COLO668 (cell line): ENCODE data around the gene GPC3.

ENCODE experiments used
- DNase-seq: peaks from one replicate; lab custom pipeline; 2025; ENCODE audit not compliant: unreplicated experiment; lab: John Stamatoyannopoulos, UW

The GPC3 gene

DNA sequence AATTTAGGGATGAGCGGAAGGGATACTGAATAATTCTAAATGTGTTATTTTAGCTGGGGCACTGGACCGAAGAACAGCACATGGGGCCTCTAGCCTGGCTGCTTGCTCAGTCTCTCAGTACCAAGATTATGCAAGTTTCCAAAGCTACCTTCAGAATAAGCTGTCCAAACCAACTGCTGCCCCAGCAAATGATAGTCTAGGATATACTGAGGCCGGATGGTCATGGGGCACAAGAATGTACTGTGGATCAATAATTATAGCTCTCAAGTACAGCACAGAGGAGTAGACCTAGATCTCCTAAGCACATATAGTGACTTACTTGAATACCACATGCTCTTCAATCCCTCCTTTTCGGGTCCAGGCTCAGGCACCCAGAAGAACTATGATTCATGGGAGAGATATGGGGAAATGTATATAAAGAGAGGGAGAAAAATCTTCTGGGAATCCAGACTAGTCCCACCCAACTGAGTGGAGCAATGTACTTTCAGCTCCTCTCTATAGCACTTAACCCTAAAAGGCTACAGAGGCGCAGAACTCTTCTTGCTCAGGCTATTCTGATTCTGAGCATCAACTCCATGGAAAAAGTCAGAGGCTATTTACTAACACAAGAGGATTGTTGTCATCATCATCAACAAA, 409.8 kb downstream of the GPC3 start:
- DNase-seq: no peak

DNA sequence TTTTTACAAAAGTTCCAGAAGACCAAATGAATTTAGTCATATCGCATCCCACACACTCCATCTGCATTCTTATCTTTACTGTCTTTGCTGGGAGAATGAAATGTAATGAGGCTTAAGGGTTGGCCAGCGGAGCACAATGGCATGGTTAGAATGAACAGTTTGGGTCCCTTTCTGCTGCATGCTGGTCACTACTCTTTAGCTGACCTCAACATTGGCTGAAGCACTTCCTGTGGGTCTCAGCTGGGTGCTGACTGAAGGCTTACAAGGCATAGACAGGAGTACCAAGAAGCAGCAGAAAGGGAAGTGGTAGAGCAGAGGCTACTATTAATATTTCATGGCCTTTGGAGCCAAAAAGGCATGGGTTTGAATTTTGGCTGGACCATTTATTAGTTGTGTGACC, 410.7 kb downstream of the GPC3 start:
- no peak for DNase-seq

DNA sequence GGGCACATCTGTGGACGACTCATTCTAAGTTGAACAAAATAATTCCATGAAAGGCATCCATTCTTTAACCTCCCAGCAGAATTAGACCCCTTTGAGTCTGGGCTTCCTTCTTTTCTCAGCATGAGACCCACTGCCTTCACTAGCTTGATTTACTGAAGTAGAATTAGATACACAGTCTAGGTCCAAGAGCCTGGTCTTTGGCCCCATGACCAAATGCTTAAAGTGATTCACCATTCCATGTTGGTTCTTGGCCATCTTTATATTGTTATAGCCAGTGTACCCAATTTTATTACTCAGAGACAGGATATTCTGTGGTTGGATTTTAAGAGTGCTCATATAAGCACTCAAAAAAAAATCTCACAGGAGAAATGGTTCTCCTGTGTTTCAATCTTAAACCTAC, 414.8 kb downstream of the GPC3 start:
- DNase-seq: no peak

GRCh38 chrX:133569217-133569616, 416.2 kb downstream of the GPC3 start:
- no peak for DNase-seq

GRCh38 chrX:133568109-133568508, 417.3 kb downstream of the GPC3 start:
- DNase-seq: no peak

DNA sequence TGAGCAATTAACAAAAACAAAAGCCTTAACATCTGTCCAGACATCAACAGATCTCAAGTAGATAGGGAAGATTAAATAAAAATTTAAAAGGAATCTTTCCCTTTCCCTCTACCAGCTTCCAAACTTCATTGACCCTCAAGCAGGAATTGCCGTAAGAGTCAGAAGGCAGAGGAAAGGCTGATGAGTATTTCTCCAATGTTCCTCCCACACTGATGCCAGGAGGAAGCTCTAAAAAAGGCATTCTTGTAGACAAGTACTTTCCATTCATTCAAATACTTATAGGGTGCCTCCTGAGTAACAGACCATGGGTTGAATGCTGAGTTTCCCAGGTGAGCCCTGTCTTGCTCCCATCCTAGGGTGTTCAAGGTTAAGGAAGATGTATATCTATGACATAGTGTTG, 418.5 kb downstream of the GPC3 start:
- DNase-seq: no peak

GRCh38 chrX:133563705-133564104, 421.7 kb downstream of the GPC3 start:
- DNase-seq: no peak

DNA sequence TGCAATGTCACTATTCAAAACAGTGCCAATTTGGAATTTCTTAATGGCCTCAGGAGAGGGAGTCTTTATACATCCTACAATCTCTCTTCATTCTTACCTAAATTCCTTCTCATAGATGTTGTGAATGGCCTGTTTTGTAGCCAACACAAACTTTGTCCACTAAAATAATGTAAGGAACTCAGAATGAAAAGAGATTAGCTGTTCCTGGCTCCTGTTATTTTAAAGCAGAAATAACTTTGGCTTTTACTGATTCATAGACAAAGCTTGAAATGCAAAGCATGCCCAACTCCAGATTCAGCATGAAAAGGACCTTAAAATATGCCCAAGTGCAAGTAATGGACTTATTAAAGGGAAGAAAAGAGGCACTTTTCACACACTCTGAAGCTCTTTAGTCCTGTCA, 424.1 kb downstream of the GPC3 start:
- DNase-seq: no peak

- no peak for DNase-seq
Observed at GRCh38 chrX:133559909-133560308, 425.5 kb downstream of the GPC3 start.

GRCh38 chrX:133555782-133556458, 429.5 kb downstream of the GPC3 start:
- DNase-seq: no peak

GRCh38 chrX:133550665-133551485, 434.5 kb downstream of the GPC3 start:
- no peak for DNase-seq

DNA sequence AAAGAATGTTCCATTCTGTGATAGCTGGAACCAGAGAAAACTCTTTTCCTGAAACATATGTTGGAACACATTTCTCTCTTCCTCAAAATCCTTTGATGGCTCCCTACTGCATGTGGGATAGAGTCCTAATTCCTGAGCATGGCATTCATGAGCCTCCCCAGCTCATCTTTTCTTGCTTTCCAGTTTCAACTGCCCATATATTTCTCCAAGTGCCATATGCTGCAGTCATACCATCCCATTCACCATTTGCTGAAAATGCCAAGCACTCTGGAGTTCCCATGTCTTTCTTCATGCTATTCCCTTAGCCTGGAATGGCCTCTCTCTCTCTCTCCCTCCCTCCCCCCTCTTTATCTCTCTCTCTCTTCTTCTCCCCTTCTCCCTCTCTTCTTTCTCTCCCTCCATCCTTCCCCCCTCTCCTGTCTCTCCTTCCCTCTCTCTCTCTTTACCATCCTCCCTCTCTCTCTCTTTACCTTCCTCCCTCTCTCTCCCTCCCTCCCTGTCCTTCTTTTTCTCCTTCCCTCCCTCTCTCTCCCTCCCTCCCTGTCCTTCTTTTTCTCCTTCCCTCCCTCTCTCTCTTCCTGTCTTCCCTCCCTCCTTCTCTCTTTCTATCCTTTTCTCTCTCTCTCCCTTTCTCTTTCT, 436.0 kb downstream of the GPC3 start:
- no peak for DNase-seq

DNA sequence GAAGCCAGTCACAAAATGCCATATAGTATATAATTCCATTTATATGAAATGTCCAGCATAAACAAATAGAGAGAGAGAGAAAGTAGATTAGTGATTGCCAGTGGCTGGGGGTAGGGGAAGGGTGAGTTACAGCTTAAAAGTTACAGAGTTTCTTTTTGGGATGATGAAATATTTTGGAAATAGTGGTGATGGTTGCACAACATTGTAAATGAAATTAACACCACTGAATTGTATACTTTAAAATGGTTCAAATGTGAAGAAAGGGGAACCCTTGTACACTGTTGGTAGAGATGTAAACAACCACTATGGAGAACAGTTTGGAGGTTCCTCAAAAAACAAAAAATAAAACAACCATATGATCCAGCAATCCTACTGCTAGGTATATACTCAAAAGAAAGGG, 439.0 kb downstream of the GPC3 start:
- DNase-seq: no peak

- no peak for DNase-seq
Observed at GRCh38 chrX:133544778-133545177, 440.6 kb downstream of the GPC3 start.

DNA sequence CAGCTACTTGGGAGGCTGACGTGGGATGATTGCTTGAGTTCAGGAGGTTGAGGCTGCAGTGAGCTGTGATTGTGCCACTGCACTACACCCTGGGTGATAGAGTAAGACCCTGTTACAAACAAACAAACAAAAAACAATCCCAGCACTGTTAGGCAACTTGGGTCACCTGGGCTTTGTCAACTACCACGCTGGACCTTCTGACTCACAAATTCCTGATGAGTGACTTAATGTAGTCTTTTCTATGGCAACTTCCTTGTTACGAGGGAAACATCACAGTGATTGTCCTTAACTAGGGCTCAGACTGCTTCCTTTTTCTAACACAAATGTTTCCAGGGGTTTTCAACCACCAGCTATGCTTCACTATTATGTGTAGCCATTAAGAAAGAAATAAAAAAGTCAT, 441.3 kb downstream of the GPC3 start:
- no peak for DNase-seq

DNA sequence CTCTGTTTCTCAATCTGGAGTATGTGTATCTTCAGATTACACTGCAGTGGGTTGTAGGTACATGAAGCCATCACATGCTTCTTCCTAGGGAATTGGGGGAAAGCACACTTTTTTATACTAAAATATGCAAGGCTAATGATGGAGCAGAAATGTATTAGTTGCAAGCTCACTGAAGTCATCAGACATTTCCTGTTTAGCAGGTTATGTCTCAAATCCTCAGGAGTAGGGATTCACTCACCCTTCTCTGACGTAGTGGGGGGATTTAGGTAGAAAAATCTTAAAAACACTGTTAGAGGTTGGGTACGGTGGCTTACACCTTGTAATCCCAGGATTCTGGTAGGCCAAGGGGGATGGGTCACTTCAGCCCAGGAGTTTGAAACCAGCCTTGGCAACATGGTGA, 441.7 kb downstream of the GPC3 start:
- DNase-seq: no peak

- DNase-seq: no peak
Observed at GRCh38 chrX:133542476-133542875, 442.9 kb downstream of the GPC3 start.

GRCh38 chrX:133541021-133541420, 444.4 kb downstream of the GPC3 start:
- no peak for DNase-seq

GRCh38 chrX:133538148-133538547, 447.2 kb downstream of the GPC3 start:
- no peak for DNase-seq

DNA sequence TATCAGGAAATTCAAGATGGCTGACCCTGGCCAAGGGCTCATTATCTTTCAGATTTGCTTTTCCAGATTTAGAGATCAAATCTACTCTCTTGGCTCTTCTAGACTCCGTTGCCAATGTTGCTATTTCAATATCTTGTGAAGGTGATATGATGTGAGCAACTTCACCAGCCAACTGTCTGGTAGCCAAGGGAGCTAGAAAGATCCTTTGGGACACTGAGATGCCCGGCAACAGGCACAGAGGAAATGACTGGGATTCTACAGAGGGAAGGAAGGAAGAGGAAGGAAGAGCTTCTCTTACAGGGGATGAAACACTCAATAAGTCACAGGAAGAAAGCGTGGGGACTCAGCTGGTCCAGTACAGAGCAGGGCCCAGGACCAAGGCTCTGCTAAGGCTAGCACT, 448.3 kb downstream of the GPC3 start:
- DNase-seq: no peak

- DNase-seq: no peak
Observed at GRCh38 chrX:133535066-133535465, 450.3 kb downstream of the GPC3 start.

DNA sequence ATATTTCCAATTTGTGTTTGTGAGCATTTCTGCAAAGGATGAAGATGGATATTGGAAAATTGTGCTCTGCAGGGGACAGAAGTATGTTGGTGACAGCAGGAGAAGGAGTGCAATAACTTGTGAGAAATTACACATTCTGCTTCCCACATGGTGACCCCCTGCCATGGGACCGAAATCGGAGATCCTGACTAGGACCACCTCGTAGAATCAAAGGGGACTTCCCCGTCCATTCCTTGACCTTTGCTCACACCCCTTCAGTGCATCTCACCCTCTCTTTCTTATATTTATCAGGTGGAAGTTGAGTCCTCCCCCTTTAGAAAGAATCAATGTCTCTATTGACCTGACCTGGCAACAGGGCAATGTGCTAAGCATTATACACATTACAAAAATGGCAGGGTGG, 451.2 kb downstream of the GPC3 start:
- no peak for DNase-seq
